GM19193 (cell line): ENCODE data around the gene REC114.

ENCODE experiments used
- POLR2A ChIP-seq: IDR thresholded peaks from 4 replicates; pipeline ENCODE4 v1.6.1; 2011; ENCODE audit not compliant: insufficient read depth, insufficient read length; ENCODE audit errors: extremely low read depth

REC114 gene

DNA sequence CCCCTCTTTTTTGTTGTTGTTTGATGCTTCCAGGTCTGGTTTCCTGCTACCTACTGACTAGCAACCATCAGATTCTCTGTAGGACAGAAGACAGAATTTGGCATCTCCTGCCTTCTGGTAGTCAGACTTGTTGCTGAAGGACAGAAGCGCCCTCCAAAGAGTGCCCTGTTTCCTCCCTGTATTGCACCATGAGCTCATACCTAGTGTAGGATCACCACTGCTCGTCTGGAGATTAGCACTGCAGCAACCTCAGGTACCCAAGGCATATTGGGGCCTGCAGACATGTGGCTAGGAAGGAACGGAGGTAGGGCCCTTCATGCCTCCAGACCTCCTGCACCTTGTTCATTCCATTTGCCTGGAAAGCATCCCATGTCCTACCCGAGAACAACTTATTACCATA, 112.1 kb downstream of the REC114 start:
- TF ChIP-seq POLR2A: no peak

DNA sequence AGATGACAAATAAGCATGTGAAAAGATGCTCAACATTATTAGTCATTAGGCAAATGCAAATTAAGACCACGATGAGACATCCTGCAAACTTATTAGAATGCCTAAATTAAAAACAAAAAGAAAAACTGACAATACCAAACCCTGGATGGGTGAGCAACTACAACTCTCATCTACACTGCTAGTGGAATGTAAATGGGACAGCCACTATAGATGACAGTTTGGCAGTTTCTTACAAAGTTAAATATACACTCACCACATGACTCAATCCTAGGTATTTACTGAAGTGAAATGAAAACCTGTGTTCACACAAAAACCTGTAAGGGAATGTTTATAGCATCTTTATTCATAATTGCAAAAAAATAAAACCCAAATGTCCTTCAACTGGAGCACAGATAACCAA, 115.6 kb downstream of the REC114 start:
- TF ChIP-seq POLR2A: no peak

DNA sequence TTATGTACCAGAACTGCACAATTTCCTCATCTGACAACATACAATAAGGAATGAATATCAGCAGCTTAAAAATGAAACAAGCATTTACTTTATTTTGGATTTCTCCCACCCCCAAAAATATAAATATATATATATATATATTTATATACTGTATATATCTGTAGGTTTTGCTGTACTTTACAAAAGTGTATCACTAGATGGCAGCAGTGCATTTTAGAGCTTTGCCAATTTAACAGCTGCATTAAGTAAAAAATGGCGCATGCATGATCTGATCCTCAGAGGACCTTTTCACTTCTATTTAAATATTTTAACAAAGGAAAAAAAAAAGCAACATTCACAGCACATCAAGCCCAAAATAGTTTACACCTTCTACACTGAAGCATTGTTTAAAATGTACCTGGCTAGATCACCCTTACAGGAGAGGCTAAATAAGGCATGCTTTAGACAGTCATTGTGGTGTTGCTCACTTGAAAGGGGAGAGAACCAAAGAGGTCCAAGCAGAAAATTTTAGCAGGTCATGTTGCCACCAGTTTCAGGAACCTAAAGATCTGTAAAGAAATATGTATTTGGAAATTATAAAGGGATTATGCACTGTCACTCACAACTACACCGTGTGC, 117.6 kb downstream of the REC114 start:
- no peak for TF ChIP-seq POLR2A

DNA sequence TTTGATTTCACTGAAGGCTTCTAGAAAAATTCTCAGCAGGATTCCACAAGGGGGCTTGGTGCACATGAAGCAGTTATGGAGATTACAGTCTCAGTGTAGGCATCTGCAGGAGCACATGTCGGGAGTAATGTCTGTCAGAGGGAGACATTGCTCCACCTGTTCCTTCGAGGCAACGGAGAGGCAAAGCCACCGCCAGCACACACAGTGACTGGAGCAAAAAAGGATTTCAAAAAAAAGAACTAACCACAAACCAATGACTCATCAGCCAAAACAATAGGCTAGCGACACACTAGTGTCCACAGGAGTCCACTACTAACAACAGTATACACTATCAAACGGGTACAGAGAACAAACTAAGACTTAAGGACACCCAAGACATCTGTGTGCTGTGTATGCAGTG, 121.3 kb downstream of the REC114 start:
- TF ChIP-seq POLR2A: no peak

DNA sequence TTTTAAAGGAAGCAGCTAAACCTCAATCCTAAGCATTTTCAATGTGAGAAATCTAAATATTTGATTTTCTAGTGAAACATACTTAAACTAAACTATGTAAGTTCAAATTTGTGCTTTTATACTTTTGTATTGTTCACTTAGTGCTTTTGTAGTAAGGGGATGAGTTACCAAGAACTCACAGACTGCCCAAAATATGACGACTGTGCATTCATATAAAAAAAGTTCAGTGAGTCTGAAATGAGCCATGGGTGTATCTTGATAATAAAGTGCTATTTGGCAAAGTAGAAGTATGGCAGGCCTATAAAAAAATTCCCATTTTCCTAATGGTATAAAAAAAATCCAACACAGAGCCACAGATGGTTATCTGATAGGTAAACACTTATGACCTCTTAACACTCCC, 124.1 kb downstream of the REC114 start:
- TF ChIP-seq POLR2A: no peak

DNA sequence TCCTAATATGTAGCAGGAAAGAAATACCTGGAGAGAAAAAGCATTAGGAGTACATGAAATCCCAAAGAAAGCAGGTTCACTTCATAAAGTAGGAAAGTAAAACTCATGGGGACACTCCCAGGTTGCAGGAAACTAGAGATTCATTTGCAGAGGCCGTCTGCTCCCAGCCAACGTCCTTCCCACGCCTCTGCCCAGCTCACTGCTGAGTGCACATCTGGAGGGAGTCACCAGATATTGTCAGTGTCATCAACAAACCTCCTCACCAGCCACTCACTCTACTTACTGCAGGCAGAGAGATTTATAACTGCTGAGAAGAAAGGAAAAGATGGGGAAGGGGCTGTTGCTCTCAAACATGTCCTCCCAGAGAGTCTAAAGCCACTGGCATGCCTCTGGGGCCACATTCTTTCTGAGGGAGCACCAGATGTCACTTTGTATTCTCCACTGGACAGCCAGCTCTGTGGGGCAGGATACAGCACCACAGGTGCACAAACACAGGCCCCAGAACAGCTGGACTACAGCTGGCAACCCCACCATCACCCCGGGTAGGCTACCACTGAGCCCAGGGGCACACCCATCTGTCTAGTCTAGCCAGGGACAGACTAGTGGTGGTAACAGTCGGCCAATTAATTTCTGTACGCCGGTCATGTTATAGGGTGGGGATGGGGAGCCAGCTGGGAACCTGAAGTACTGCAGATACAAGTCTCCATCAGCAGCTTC, 125.8 kb downstream of the REC114 start:
- no peak for TF ChIP-seq POLR2A

DNA sequence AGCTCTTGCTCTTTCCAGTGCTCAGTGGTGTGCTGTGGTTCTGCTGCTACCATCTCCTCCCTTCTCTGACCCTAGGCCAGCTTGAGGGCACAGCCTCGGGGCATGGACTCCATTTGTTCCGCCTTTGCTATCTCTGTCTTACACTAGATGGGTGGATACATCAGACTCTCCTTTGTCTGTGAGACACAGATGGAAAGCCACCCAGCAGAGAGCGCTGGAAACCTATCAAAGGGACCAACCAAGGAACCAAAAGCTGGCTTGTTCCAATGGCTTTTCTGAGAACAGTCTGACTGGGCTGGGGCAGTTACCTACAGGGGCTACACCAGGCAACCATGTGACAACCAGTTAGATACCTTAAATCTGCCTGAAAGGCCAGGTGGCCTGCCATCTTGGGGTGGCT, 126.4 kb downstream of the REC114 start:
- no peak for TF ChIP-seq POLR2A

DNA sequence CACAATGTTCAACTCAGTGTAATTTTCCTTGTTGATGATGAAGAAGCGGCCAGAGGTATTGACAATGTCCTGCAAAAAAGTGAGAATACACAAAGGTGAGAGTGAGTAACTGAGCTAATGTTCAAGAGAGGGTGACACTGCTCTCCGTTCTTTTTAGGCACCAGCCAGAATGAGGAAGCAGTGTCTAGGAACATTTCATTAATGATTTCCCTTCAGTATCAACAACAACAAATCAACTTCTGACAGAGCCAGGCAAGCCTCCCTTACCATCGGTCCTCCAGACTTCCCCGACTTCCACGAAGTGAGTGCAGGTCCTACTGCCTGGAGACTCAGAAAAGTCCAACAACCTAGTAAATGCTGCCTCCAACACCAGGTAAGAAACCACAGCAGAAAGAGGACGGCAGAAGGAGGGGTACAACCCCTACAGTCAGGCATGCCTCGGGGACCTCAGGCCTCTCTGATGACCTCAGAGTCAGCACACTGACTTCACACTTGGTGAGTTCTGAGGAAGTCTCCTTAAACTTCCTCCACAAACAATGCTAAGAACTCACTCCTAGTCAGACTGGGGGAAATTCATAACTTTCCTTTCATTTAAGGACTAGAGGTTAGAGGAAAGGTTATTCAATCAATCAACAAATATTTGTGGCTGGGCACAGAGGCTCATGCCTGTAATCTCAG, 127.5 kb downstream of the REC114 start:
- TF ChIP-seq POLR2A: no peak

DNA sequence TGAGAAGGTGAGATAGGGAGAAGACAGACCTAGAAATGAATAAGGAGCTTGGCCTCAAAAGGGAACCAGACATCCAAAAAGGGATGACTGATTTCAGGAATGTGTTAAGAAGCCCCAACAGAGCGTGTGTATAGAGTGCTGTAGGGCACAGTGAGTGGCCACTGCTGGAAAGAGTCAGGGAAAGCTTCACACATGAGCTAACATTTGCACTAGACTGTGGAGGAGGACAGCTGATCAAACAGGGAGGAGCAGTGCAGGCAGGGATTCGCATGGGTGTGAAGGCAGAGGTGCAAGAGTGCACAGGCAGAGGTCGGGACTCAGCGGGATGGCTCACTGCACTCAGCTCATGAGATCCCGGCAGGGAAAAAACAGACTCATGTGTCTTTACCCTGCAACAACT, 128.4 kb downstream of the REC114 start:
- TF ChIP-seq POLR2A: no peak

DNA sequence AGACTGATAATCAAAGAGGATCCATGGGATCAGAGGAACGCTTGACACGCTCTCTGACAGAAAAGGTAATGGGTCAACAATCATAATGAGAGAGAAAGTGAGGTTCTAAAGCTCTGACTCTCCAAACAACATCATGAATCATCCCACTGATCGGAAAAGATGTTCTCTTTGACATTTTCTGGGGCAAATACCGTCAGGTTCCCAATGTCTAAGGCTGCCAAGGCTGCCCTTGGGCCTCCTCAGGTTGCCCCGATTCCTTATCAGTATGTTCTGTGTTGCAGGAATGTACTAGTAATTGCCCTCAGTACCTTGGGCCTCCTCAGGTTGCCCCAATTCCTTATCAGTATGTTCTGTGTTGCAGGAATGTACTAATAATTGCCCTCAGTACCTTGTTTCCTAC, 129.3 kb downstream of the REC114 start:
- no peak for TF ChIP-seq POLR2A

DNA sequence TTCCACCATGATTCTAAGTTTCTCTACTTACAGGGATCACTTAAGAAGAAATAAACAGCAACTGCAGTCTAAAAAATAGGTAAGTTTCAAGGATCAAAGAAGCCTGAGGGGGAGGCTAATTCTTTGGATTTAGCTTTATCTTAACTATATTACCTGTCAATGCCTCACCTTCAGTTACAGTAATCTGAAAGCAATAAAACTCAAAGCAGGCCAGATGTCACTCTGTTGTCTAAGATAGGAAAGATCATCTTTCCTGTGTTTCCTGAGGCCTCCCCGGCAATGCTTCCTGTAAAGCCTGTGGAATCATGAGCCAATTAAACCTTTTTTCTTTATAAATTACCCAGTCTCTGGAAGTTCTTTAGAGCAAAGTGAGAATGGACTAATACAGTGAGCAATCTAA, 130.1 kb downstream of the REC114 start:
- no peak for TF ChIP-seq POLR2A

DNA sequence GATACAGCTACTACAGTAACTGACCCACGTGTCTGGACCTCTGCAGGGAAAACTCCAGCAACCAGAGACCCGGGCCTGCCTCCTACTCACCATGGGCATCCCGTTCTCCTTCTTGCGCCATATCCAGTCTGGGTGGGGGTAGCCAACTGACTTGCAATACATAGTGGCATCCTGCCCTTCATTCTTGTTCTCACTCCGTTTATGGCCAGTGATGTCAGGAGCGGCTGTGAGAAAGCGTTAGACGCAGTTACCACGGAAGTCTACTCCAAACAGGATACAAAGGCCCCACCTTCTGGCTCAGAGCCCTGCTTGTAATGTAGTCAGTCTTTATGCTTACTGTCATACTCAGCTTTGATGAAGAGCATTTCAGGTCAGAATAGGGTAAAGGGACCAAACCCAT, 130.6 kb downstream of the REC114 start:
- TF ChIP-seq POLR2A: no peak

DNA sequence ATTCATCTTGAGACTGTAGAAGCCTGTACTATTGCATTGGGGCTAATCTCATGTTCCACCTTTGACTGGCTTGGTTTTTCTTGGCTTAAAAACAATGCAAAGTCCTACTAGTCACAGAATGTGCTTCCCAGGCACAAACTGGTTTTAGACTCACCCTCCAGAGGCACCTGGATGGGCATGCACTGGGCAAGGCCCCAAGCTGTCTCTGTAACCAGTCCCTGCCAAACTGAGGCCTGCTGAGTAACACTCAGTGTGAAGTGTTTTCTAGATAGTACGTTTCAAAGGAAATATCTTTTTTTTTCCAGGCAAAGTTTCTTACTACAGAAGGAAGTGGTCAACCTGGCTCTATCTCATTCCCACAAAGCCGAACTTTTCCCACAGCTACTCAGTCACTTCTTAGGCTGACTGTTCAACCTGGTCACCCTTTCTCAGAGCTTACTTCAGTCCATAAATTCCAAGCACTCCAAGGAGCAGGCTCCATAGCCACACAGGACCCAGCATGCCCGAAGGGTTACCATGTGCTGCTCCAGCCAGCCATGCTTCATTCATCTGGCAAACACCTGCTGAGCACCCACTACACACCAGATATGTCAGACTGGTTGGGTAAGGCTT, 132.8 kb downstream of the REC114 start:
- TF ChIP-seq POLR2A: no peak

DNA sequence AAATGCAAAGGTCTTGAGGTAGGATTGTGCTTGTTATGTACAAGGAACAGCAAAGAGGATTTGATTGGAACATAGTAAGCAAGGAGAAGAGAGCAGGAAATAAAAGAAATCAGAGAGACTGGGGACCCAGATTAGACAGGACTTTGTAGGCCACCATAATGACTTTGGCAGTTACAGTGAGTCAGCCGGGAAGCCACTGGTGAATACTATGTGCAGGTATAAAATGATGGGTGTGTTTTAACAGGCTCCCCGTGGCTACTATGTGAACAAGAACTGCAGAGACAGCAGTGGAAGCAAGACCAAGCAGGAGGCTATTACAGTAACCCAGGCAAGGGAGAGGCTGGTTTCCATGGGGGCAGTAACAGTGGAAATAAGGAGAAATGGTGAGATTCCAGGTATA, 135.1 kb downstream of the REC114 start:
- TF ChIP-seq POLR2A: no peak

DNA sequence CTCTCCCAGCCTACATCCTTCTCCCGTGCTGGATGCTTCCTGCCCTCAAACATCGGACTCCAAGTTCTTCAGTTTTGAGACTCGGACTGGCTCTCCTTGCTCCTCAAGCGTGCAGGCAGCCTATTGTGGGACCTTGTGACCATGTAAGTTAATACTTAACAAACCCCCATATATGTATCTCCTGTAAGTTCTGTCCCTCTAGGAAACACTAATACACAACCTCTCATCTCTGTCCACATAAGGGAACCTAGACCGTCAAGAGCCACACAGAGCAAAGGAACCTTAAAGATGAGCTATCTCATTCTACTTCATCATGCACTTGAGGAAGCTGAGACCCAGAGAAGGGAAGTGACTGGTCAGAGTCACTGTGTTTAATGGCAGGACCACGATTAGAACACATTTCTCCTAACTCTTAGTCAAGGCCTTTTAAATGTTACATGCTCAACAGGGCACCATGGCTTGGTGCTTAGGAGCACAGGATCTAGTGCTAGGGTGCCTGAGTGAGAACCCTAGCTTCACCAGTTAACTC, 140.0 kb downstream of the REC114 start:
- no peak for TF ChIP-seq POLR2A
